GM18870 (cell line): ENCODE measurements around the gene TMEM184B.
"Not testable (repeated sequence)": the region's sequence is repeated elsewhere in the genome, so short reads cannot be mapped to it uniquely, and the experiment has no call there.

Experiments used
- ATAC-seq: cut with Tn5 transposase; IDR thresholded peaks from one replicate; pipeline ENCODE4 v1.9.1; 2021; ENCODE audit warnings: moderate library complexity; ENCODE audit not compliant: unreplicated experiment

TMEM184B gene

GRCh38 chr22:38184788-38185187, 88.0 kb downstream of the TMEM184B start:
- no peak for ATAC-seq

- ATAC-seq, result peak; percentile 66
These were observed 91.2 kb downstream of the TMEM184B start, which contains the start of gene PLA2G6 for GRCh38 chr22:38181453-38182200. PLA2G6 (minus strand) TSS chr22:38181830; CDS start chr22:38169426, 12,404 bp downstream.

GRCh38 chr22:38180841-38181452, 91.9 kb downstream of the TMEM184B start:
- ATAC-seq, result no peak

GRCh38 chr22:38178605-38178937, 94.2 kb downstream of the TMEM184B start:
- not testable (repeated sequence) for ATAC-seq

- ATAC-seq, result no peak
These were observed 94.7 kb downstream of the TMEM184B start for GRCh38 chr22:38177926-38178604.

- not testable (repeated sequence) for ATAC-seq
These were observed 95.3 kb downstream of the TMEM184B start for GRCh38 chr22:38177571-38177925.

- ATAC-seq, result no peak
These were observed 95.8 kb downstream of the TMEM184B start for GRCh38 chr22:38177044-38177443.

GRCh38 chr22:38176170-38176741, 96.6 kb downstream of the TMEM184B start:
- ATAC-seq, result no peak

GRCh38 chr22:38175206-38176118, 97.3 kb downstream of the TMEM184B start:
- ATAC-seq, result no peak

GRCh38 chr22:38174626-38175025, 98.2 kb downstream of the TMEM184B start:
- no peak for ATAC-seq

GRCh38 chr22:38173641-38173906, 99.2 kb downstream of the TMEM184B start:
- ATAC-seq, result no peak

GRCh38 chr22:38172832-38173640, 99.8 kb downstream of the TMEM184B start:
- ATAC-seq, result no peak

- ATAC-seq, result no peak
These were observed 100.6 kb downstream of the TMEM184B start for GRCh38 chr22:38171927-38172831.

- no peak for ATAC-seq
These were observed 102.3 kb downstream of the TMEM184B start for GRCh38 chr22:38170469-38170868.
